HG02885 (cell line): ENCODE measurements around the gene GALNT14.

ENCODE experiments used
- ATAC-seq: cut with Tn5 transposase; IDR thresholded peaks from one replicate; pipeline ENCODE4 v1.9.1; 2021; ENCODE audit warnings: mild to moderate bottlenecking; ENCODE audit not compliant: unreplicated experiment, poor library complexity

Gene GALNT14

DNA sequence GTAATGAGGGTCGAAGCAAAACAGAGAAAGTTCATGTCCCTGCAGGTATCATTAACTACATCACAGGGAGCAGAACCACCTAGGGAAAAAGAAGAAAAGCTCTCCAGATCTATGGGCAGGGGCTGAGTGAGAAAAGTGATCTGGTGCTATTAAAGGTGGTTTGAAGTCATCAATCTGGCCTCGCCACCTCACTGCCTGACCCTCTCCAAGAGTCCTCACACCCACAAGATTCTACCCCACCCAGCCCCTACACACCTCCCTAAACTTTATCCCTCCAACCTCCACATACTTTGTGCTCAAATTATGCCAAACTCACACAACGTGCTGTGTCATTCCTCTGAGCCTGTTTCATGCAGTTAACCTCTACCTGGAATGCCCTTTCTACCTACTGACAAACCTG, 2.2 kb downstream of the GALNT14 start:
- no peak for ATAC-seq

- ATAC-seq: no peak
These were observed 3.8 kb downstream of the GALNT14 start for GRCh38 chr2:31134480-31134879.

GRCh38 chr2:31132786-31133185, 5.5 kb downstream of the GALNT14 start:
- ATAC-seq: no peak

- ATAC-seq: no peak
These were observed 6.4 kb downstream of the GALNT14 start for GRCh38 chr2:31131871-31132270.

GRCh38 chr2:31129375-31130171, 8.7 kb downstream of the GALNT14 start:
- ATAC-seq: no peak

GRCh38 chr2:31127931-31128330, 10.3 kb downstream of the GALNT14 start:
- ATAC-seq: no peak

GRCh38 chr2:31125918-31126695, 12.1 kb downstream of the GALNT14 start:
- ATAC-seq: no peak

GRCh38 chr2:31124904-31125303, 13.3 kb downstream of the GALNT14 start:
- no peak for ATAC-seq

DNA sequence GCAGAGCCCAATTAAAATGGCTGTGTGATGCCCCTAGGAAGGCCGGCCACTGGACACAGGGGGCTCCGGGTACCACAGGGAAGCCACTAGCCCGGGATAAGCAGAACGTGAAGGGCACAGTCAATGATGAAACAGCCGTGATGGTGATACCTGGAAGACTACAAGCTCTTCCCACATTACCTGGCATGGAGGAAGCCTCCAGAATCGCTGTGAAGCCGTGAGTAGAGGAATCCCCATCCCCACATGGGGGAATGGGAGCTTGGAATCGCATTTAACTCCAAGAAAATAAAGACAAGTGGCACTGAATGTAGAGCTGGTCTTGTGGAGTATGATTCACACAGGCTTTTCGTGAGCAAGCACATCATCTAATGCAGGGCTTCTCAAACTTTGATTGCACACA, 16.1 kb downstream of the GALNT14 start:
- no peak for ATAC-seq

DNA sequence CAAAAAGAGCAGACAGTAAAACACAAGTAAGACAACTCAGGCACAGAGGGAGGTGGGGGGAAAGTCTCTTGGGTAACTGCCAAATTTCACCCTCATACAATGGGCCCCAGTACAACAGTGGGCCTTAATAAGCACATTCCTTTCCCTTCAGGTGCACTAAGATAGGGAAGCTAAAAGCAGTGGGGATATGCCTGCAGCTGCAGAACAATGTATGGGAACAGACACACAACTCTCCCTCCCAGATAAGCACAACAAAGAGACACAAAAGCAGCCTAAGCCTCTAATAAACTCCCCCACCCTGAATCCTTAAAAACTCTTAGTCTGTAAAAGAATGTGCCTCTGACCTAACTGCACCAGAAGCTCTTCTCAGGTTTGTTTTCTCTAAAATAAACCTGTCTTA, 24.5 kb downstream of the GALNT14 start:
- ATAC-seq: no peak

DNA sequence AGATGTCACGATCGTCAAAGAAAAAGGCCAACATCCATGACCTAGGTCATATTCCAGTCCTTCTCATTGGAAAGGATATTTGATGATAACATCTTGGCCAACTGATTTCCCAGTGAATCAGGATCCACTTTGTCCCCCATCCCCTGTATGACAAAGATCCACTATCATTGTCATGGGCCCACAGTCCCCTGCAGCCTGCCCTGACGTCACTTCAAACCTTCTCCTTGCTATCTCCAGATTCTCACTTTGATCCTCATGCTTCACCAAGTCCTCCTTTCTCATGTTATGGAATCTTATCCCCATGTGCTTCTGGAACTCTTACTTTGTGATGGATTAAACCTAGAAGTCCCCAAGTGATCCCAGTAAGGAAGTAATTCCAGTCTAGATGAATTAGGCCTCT, 25.7 kb downstream of the GALNT14 start:
- no peak for ATAC-seq

DNA sequence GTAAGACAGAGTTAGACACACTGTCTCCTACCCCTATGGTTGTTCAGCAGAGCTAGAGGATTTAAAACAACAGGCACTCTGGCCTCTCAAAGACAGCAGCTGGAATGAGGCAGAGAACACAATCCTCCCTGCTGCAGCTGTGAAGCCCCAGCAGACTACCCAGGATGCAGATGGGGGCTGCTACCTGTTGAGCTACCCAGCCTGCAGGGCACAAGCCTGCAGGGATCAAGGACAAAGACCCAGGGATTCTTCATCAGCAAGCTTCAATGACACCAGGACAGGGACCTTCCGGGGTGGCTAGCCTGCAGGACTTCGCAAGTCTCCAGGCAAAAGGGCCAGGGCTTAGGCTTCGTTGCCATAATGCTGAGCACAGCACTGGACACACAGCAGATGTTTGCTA, 27.2 kb downstream of the GALNT14 start:
- ATAC-seq: no peak

DNA sequence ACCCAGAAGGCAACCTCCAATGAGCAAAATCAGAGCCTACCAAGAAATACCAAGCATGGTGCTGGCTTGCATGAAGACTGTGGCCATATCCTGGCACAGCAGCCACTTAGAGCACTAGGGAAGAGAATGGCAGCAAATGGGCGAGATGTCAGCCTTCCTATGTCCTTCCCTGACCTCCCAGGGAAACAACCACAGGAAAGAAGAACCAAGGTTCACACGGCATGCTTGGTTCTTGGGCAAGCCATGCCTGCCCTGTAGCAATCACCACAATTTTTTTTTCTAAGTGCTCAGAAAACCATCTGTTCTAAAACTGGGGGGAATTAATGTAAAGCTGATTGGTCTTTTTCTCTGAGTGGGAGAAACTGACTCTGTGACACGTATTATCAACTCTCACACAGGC, 27.8 kb downstream of the GALNT14 start:
- ATAC-seq: no peak

DNA sequence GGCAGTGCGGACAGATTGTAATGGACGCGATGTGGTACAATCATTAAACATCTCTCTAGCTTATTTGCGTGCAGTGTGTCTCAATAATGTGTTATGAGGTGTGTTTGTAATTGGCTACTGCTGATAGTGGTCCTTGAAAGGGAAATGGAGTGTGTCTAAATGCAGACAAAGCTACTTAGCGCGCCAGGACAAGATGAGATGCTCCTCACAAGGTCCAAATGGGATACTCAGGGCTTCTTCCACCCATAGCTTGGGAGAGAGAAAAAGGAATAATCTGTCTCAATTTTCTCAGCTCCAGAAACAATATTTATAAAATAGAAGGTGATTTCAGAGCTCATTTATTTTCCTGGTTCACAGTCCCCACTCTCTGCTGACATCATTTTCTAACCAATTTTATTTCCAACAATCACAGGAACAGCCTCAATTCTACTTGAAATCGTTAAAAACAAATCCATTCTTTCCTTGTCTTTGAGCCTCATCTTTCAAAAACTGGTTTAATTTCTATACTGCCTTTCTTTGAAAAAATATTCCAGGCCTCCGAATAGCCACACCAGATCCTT, 28.5 kb downstream of the GALNT14 start:
- ATAC-seq: no peak

GRCh38 chr2:31108561-31109286, 29.5 kb downstream of the GALNT14 start:
- no peak for ATAC-seq

DNA sequence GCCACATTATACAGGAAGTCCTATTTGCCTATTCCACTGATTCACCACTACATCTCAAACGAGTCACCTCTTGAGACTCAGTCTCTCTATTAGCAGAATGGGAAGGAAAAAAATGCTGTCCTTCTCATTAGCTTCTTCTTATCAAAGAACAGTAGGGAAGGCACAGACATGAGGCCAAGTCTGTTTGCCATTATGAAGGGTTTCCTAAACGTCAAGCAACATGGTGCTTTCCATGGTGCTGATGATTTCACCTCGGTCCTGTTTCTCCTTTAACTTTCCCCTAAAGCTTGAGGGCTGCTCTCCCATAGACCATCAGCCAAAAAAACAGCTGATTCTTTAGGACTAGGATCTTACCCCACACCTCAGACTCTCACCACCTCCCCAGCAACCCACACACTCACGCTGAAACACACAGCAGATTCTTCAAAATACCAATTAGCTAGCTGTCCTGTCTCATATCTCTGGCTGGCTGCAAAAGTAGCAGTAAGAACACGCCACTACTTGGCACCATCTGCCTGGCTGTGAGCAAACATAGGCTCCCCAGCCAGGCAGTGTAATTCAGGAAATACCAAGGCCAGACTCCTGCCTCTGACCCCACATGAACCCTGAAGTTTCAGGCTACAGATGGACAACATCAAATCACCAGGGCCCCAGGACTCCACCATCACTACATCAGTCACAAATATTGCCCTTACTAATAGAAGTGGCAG, 30.5 kb downstream of the GALNT14 start:
- no peak for ATAC-seq

DNA sequence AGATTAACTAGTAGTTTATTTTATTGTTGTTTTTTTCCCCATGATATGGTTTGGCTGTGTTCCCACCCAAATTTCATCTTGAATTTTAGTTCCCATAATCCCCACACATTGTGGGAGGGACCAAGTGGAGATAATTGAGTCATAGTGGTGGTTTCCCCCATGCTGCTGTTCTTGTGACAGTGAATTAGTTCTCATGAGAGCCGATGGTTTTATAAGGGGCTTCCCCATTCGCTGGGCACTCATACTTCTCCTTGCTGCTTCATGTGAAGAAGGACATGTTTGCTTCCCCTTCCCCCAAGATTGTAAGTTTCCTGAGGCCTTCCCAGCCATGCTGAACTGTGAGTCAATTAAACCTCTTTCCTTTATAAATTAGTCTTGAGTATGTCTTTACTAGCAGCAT, 36.5 kb downstream of the GALNT14 start:
- ATAC-seq: no peak

GRCh38 chr2:31097962-31098613, 40.2 kb downstream of the GALNT14 start:
- ATAC-seq: no peak

DNA sequence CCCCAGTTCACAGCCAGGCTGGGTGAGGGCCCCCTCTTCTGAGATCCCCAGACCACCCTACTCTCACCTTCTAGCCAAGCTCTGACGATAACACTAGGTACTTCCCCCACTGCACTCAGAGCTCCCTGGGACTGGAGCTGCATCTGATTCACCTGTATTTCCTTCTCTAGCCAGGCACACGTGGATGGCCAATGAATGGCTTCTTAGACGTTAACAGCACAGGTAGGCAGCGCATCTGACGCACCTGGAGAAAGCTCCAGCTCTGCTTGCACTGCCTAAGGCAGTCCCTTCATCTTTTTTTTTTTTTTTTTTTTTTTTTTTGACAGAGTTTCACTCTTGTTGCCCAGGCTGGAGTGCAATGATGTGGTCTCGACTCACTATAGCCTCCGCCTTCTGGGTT, 48.1 kb downstream of the GALNT14 start:
- ATAC-seq: no peak

GRCh38 chr2:31089645-31090044, 48.6 kb downstream of the GALNT14 start:
- no peak for ATAC-seq
